Panc1 (cell line): ENCODE data around the gene CTBP1. TPM values are rescaled to one million over a fixed set of nuclear protein-coding genes. Genes with fewer than 3 reads are reported as not detected.

Experiments used
- ATAC-seq: fragments of 200-7000 bp; cut with Tn5 transposase; 2 replicates; pipeline ENCODE4 v1.9.1; 2020; ENCODE audit warnings: mild to moderate bottlenecking, moderate library complexity
- BruUV-seq: library from RNA; stranded (reverse); fragments of 400-500 nt; replicated peaks from 2 replicates; lab custom pipeline; 2021; lab: Mats Ljungman, UMichigan
- CTCF ChIA-PET: fragments of 300-600 bp; sonication (Branson Sonifier 250); formaldehyde crosslinking; loops from one replicate; lab custom pipeline; 2022; ENCODE audit warnings: antibody characterized with exemption; lab: Charles Lee
- POLR2A ChIA-PET: fragments of 300-600 bp; sonication (Branson Sonifier 250); formaldehyde crosslinking; loops from one replicate; lab custom pipeline; 2022; ENCODE audit warnings: antibody characterized with exemption; lab: Charles Lee
- DNase-seq: peaks from one replicate; pipeline ENCODE4 v3.0.0-alpha.2; 2010; ENCODE audit warnings: low read depth, low spot score
- H3K27ac ChIP-seq: 2 replicates; pipeline ENCODE4 v1.5.1; 2011; ENCODE audit warnings: mild to moderate bottlenecking, low read length, inconsistent platforms
- H3K27me3 ChIP-seq: fragments of 200-500 bp; sonication (Bioruptor generic); 2 replicates; pipeline ENCODE4 v1.6.0; 2014; ENCODE audit warnings: low read length, inconsistent platforms; ENCODE audit not compliant: control insufficient read depth, insufficient read depth
- H3K36me3 ChIP-seq: fragments of 200-500 bp; sonication (Bioruptor generic); 2 replicates; pipeline ENCODE4 v1.5.1; 2014; ENCODE audit warnings: inconsistent platforms, mild to moderate bottlenecking, low read length, moderate library complexity; ENCODE audit not compliant: control insufficient read depth, insufficient read depth
- H3K4me1 ChIP-seq: 2 replicates; pipeline ENCODE4 v1.5.1; 2011; ENCODE audit warnings: inconsistent platforms, mild to moderate bottlenecking, low read length, moderate library complexity; ENCODE audit not compliant: control insufficient read depth, insufficient read depth
- H3K4me3 ChIP-seq, 2 experiments: 2 replicates each; pipeline ENCODE4 v1.5.1; 2011 to 2012; ENCODE audit warnings: low read depth in 2 of 2, low read length in 2 of 2, mild to moderate bottlenecking in 2 of 2, inconsistent platforms in 1 of 2, moderate library complexity in 1 of 2
- H3K9me3 ChIP-seq: fragments of 200-500 bp; sonication (Bioruptor generic); 2 replicates; pipeline ENCODE4 v1.5.1; 2014; ENCODE audit warnings: low read depth, mild to moderate bottlenecking, inconsistent platforms, low read length, moderate library complexity; ENCODE audit not compliant: control insufficient read depth, insufficient read depth
- POLR2AphosphoS5 ChIP-seq: IDR thresholded peaks from 2 replicates; pipeline ENCODE4 v1.6.1; 2012; ENCODE audit warnings: mild to moderate bottlenecking, low read depth, low read length, moderate library complexity
- SIN3A ChIP-seq: IDR thresholded peaks from 2 replicates; pipeline ENCODE4 v1.6.1; 2012; ENCODE audit warnings: low read depth, mild to moderate bottlenecking, low read length, moderate library complexity, borderline replicate concordance; ENCODE audit not compliant: insufficient read depth
- TCF7L2 ChIP-seq: IDR thresholded peaks from 2 replicates; pipeline ENCODE4 v1.6.1; 2011; ENCODE audit warnings: mild to moderate bottlenecking, low read depth, low read length, inconsistent platforms
- in situ Hi-C: cut with HindIII; loops from 2 replicates; pipeline ENCODE4 v1.10.0; 2016; ENCODE audit warnings: low sequenced_read_pairs, low pct_unique_long_range_greater_than_20kb
- intact Hi-C: fragments of 100-400 bp; cut with micrococcal nuclease; formaldehyde crosslinking; loops from one replicate; pipeline ENCODE4 v1.10.0; 2022; ENCODE audit not compliant: unreplicated experiment
- total RNA-seq: library from RNA; stranded (reverse); gene quantifications from one replicate; pipeline ENCODE4 v1.2.1, GENCODE V29; 2021; ENCODE audit not compliant: unreplicated experiment
- TF ChIP-seq, protein P1 (sequence below): fragments of 450-650 bp; IDR thresholded peaks from 2 replicates; pipeline ENCODE4 v1.5.1; 2017; ENCODE audit warnings: mild to moderate bottlenecking
- TF ChIP-seq, protein P2 (sequence below), 2 experiments: IDR thresholded peaks; 2 replicates each; pipeline ENCODE4 v1.6.1; 2011 to 2012; ENCODE audit warnings: low read depth in 2 of 2, control low read depth in 1 of 2, low read length in 1 of 2, mild to moderate bottlenecking in 1 of 2, moderate library complexity in 1 of 2; ENCODE audit not compliant: insufficient read depth in 1 of 2

CTBP1 gene
- total RNA-seq, 1 experiment from 2014 or later, result 157 TPM

DNA sequence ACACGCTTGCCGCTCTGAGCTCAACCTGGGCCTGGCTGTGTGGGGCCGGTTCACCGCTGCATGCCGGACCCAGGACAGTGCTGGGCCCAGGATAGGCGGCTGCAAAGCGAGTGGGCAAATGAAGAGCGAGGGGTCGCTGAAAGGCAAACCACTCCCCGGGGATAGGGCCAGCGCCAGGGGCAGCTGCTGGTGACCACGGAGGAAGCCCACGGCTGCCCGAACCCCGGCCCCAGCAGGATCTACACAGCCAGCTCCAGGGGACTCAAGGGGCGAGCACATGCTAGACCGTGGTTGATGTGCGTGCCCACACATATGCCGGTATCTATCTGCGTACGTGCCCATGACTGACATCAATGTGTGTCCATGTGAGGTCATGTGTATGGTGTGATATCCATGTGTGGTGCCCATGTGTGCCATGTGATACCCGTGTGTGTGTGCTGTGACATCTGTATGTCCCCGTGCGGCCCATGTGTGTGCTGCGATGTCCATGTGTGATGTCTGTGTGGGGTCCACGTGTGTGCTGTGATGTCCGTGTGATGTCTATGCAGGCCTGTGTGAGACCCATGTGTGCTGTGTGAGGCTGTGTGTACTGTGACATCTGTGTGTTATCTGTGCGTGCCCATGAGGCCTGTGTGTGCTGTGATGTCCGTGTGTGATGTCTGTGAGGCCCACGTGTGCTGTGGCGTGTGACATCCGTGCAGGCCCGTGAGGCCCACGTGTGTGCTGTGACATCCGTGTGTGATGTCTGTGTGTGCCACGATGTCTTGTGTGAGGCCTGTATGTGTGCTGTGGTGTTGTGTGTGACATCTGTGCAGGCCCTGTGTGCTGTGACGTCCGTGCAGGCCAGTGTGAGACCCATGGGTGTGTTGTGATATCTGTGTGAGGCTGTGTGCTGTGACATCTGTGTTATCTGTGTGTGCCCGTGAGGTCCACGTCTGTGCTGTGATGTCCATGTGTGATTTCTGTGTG, 24.8 kb downstream of the CTBP1 start:
- intact Hi-C loops (no loop called here), in situ Hi-C loops (no loop called here)
- TF ChIP-seq TCF7L2 (no peak), SIN3A (no peak)
- ATAC-seq (no peak), DNase-seq (no peak)
- Histone ChIP-seq H3K27ac (no peak overlapping the region), H3K9me3 (no peaks in the 10 kb centered on the region), H3K4me3 (no peak overlapping the region), H3K36me3 (no peaks in the 10 kb centered on the region), H3K4me1 (no peaks in the 10 kb centered on the region), H3K27me3 (no peaks in the 10 kb centered on the region)
- ChIA-PET CTCF (interaction anchor here (0.7 kb wide), 1 partner anchor 130 kb away, joined by 7 read pairs; no protein-coding TSS in a partner anchor), POLR2A (no interaction called here)
- TSS peak; percentile 50 for BruUV-seq

DNA sequence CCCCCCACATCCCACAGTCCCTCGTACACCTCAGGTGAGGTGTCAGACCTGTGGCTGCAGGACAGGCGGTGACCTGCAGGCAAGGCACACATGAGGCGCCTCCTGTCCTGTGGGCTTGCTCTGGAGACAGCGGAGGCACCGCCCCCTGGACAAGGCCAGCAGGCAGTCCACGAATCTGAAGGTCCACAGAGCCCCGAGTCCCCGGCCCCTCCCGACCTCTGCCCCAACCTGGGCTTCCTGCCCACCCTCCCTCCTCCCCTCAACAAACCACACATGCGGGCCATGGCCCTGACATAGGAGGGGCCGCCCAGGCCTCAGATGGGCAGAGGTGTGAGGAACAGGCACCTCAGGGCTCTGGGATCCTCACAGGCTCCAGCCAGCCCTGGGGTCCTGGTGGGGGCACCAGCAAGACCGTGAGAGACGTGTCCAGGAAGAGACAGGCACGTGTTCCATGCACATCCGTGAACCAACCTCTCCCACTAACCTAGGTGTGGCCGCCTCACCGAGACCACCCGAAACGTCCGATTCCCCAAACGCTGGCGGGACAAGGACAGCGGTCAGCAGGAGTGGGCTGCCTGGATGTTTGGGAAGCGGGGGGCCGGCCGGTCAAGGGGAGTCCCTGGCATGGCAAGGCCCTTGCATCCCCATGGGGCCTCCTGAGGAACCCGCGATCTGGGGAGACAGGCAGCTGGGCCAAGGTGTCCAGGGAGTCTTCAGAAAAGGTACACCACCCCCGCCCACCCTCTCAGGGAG, 25.8 kb downstream of the CTBP1 start:
- ATAC-seq (no peak), DNase-seq (no peak)
- H3K36me3 ChIP-seq, result no peaks in the 10 kb centered on the region
- no peak overlapping the region for H3K27ac ChIP-seq
- no peaks in the 10 kb centered on the region for H3K27me3 ChIP-seq
- ChIA-PET CTCF (interaction anchor here (0.7 kb wide), 1 partner anchor 131 kb away, joined by 7 read pairs; no protein-coding TSS in a partner anchor), POLR2A (no interaction called here)
- TF ChIP-seq TCF7L2 (no peak), SIN3A (no peak), POLR2AphosphoS5 (no peak)
- TF ChIP-seq, protein P1, sequence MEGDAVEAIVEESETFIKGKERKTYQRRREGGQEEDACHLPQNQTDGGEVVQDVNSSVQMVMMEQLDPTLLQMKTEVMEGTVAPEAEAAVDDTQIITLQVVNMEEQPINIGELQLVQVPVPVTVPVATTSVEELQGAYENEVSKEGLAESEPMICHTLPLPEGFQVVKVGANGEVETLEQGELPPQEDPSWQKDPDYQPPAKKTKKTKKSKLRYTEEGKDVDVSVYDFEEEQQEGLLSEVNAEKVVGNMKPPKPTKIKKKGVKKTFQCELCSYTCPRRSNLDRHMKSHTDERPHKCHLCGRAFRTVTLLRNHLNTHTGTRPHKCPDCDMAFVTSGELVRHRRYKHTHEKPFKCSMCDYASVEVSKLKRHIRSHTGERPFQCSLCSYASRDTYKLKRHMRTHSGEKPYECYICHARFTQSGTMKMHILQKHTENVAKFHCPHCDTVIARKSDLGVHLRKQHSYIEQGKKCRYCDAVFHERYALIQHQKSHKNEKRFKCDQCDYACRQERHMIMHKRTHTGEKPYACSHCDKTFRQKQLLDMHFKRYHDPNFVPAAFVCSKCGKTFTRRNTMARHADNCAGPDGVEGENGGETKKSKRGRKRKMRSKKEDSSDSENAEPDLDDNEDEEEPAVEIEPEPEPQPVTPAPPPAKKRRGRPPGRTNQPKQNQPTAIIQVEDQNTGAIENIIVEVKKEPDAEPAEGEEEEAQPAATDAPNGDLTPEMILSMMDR, result no peak
- TF ChIP-seq, protein P2, sequence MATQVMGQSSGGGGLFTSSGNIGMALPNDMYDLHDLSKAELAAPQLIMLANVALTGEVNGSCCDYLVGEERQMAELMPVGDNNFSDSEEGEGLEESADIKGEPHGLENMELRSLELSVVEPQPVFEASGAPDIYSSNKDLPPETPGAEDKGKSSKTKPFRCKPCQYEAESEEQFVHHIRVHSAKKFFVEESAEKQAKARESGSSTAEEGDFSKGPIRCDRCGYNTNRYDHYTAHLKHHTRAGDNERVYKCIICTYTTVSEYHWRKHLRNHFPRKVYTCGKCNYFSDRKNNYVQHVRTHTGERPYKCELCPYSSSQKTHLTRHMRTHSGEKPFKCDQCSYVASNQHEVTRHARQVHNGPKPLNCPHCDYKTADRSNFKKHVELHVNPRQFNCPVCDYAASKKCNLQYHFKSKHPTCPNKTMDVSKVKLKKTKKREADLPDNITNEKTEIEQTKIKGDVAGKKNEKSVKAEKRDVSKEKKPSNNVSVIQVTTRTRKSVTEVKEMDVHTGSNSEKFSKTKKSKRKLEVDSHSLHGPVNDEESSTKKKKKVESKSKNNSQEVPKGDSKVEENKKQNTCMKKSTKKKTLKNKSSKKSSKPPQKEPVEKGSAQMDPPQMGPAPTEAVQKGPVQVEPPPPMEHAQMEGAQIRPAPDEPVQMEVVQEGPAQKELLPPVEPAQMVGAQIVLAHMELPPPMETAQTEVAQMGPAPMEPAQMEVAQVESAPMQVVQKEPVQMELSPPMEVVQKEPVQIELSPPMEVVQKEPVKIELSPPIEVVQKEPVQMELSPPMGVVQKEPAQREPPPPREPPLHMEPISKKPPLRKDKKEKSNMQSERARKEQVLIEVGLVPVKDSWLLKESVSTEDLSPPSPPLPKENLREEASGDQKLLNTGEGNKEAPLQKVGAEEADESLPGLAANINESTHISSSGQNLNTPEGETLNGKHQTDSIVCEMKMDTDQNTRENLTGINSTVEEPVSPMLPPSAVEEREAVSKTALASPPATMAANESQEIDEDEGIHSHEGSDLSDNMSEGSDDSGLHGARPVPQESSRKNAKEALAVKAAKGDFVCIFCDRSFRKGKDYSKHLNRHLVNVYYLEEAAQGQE (IDR thresholded peaks at IDR 0.05; ENCODE audit: insufficient read depth in 1 of 2, low read depth in 2 of 2, low read length in 1 of 2), result no peak
- in situ Hi-C loops, result no loop called here
- H3K9me3 ChIP-seq, result no peaks in the 10 kb centered on the region
- intact Hi-C loops, result no loop called here
- no TSS peak for BruUV-seq
- no peak overlapping the region for H3K4me3 ChIP-seq
- no peaks in the 10 kb centered on the region for H3K4me1 ChIP-seq
